ENCODE results near the gene C11orf91.

DNA sequence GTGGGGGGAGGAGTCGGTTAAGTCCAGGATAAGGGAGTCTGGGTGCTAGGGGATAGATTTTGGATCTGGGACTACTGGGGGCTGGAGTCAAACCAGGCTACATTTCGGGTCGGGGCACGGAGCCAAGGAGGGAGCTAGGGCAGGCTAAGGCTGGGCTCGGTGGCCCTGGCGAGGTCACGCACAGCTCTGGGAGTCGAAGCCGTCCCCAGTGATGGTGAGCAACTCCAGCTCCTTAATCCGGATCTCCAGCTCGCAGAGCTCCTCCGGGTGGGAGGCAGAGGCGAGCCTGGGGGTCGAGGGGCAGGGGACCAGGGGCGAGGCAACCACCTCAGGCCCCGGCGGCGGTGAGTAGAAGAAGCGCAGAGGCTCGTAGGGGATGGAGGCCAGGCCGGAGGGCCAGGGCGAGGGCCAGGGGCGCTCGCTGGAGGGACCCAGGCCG lies 544 bp downstream of the C11orf91 start:
- TF ChIP-seq, protein P1, sequence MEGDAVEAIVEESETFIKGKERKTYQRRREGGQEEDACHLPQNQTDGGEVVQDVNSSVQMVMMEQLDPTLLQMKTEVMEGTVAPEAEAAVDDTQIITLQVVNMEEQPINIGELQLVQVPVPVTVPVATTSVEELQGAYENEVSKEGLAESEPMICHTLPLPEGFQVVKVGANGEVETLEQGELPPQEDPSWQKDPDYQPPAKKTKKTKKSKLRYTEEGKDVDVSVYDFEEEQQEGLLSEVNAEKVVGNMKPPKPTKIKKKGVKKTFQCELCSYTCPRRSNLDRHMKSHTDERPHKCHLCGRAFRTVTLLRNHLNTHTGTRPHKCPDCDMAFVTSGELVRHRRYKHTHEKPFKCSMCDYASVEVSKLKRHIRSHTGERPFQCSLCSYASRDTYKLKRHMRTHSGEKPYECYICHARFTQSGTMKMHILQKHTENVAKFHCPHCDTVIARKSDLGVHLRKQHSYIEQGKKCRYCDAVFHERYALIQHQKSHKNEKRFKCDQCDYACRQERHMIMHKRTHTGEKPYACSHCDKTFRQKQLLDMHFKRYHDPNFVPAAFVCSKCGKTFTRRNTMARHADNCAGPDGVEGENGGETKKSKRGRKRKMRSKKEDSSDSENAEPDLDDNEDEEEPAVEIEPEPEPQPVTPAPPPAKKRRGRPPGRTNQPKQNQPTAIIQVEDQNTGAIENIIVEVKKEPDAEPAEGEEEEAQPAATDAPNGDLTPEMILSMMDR (conservative IDR thresholded peaks at IDR 0.05; ENCODE audit: low read depth, low read length), result no peak
- no peak for TF ChIP-seq EZH2 (IDR thresholded peaks at IDR 0.05; ENCODE audit: borderline replicate concordance, low read depth, low read length, poor library complexity, severe bottlenecking)
